Peyer's patch (tissue), 4 donors: Measurements from ENCODE around the gene LHFPL4.

Experiments used
- CTCF ChIP-seq, 6 experiments: fragments of 450-650 bp in 4 of 6; fragments of 200-600 bp in 2 of 6; sonication (generic) in 1 of 6; IDR thresholded peaks; one replicate each; pipeline ENCODE4 v1.5.1; 2017 to 2019; ENCODE audit warnings: antibody characterized with exemption in 6 of 6, mild to moderate bottlenecking in 3 of 6, moderate library complexity in 1 of 6
- POLR2A ChIP-seq, 2 donors: fragments of 450-650 bp; IDR thresholded peaks; one replicate each; pipeline ENCODE4 v1.5.1; 2017; ENCODE audit warnings: antibody characterized with exemption in 2 of 2, mild to moderate bottlenecking in 2 of 2, moderate library complexity in 2 of 2

- TF ChIP-seq CTCF (IDR thresholded peaks at IDR 0.05) (no peak), POLR2A (IDR thresholded peaks at IDR 0.05) (no peak)
These were observed 2.6 kb downstream of the LHFPL4 start for GRCh38 chr3:9550999-9551398.
